OCI-LY1 (cell line): ENCODE measurements around the gene DROSHA.

Experiments used
- H2AFZ ChIP-seq: fragments of 200-600 bp; sonication (generic), shearing (Covaris generic); 2 replicates; pipeline ENCODE4 v1.6.0; 2014; ENCODE audit warnings: antibody characterized with exemption, mild to moderate bottlenecking, low read length
- H3F3A ChIP-seq: fragments of 200-600 bp; sonication (generic), shearing (Covaris generic); 2 replicates; pipeline ENCODE4 v1.6.0; 2014; ENCODE audit warnings: mild to moderate bottlenecking, antibody characterized with exemption, low read length, moderate library complexity; ENCODE audit not compliant: insufficient read depth
- H3K27ac ChIP-seq: fragments of 200-600 bp; sonication (generic); 2 replicates; pipeline ENCODE4 v1.5.1; 2014; ENCODE audit warnings: low read length, mixed run types, mild to moderate bottlenecking, low read depth; ENCODE audit not compliant: poor library complexity, severe bottlenecking
- H3K27me3 ChIP-seq: fragments of 200-600 bp; sonication (generic); 2 replicates; pipeline ENCODE4 v1.6.0; 2014; ENCODE audit warnings: antibody characterized with exemption, mild to moderate bottlenecking, low read length, moderate library complexity; ENCODE audit not compliant: insufficient read depth
- H3K36me3 ChIP-seq: fragments of 200-600 bp; sonication (generic); 2 replicates; pipeline ENCODE4 v1.6.1; 2014; ENCODE audit warnings: mild to moderate bottlenecking, antibody characterized with exemption, low read length, moderate library complexity, mixed read lengths; ENCODE audit not compliant: insufficient read depth
- H3K4me1 ChIP-seq: fragments of 200-600 bp; sonication (generic); 2 replicates; pipeline ENCODE4 v1.5.1; 2014; ENCODE audit warnings: mild to moderate bottlenecking, low read length, moderate library complexity; ENCODE audit not compliant: insufficient read depth, severe bottlenecking
- H3K4me2 ChIP-seq: fragments of 200-600 bp; sonication (generic), shearing (Covaris generic); 2 replicates; pipeline ENCODE4 v1.6.1; 2014; ENCODE audit warnings: low read length
- H3K4me3 ChIP-seq: fragments of 200-600 bp; sonication (generic); 2 replicates; pipeline ENCODE4 v1.5.1; 2014; ENCODE audit warnings: low read length, low read depth, mild to moderate bottlenecking, mixed read lengths; ENCODE audit not compliant: poor library complexity, severe bottlenecking
- H3K79me2 ChIP-seq: fragments of 200-600 bp; shearing (Covaris generic); 2 replicates; pipeline ENCODE4 v1.6.1; 2016; ENCODE audit warnings: mixed run types, low read length, mixed read lengths; ENCODE audit not compliant: insufficient read depth
- H3K9ac ChIP-seq: fragments of 200-600 bp; sonication (generic), shearing (Covaris generic); 2 replicates; pipeline ENCODE4 v1.6.1; 2014; ENCODE audit warnings: mild to moderate bottlenecking, low read length, mixed read lengths
- H3K9me2 ChIP-seq: fragments of 200-600 bp; sonication (generic), shearing (Covaris generic); 2 replicates; pipeline ENCODE4 v1.6.1; 2014; ENCODE audit warnings: low read depth, mild to moderate bottlenecking, low read length, mixed read lengths
- H3K9me3 ChIP-seq: fragments of 200-600 bp; shearing (Covaris generic); 2 replicates; pipeline ENCODE4 v1.6.1; 2014; ENCODE audit warnings: low read length, mixed read lengths
- H4K20me1 ChIP-seq: fragments of 200-600 bp; sonication (generic), shearing (Covaris generic); 2 replicates; pipeline ENCODE4 v1.6.0; 2016; ENCODE audit warnings: mild to moderate bottlenecking, low read length; ENCODE audit not compliant: insufficient read depth
- EZH2 ChIP-seq: fragments of 200-600 bp; sonication (generic), shearing (Covaris generic); IDR thresholded peaks from 2 replicates; pipeline ENCODE4 v1.8.0; 2017; ENCODE audit warnings: borderline replicate concordance, mixed run types, mild to moderate bottlenecking, antibody characterized with exemption, low read length, moderate library complexity, mixed read lengths
- TF ChIP-seq, protein P1 (sequence below): fragments of 200-600 bp; sonication (generic), shearing (Covaris generic); IDR thresholded peaks from 2 replicates; pipeline ENCODE4 v1.5.1; 2017; ENCODE audit warnings: mild to moderate bottlenecking, antibody characterized with exemption, low read length, moderate library complexity, mixed read lengths

DROSHA gene

DNA sequence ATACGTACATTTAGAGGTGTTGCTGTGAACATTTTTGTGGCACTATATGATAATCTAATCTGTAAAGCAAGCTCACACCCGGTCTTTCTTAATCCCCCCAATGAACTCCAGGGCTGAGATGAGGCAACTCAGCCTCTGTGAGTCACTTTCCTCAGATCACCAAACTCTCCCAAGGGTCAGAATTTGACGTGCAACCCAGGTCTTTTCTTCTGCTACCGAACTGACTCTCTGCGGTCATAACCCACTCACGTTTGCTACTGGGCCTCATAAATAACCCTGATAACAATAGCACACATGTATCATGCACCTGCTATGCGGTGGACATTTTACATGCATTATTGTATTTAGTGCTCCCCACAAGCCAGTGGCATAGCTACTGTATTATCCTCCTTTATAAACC lies 153.1 kb downstream of the DROSHA start:
- no peaks in the 10 kb centered on the region for H3F3A ChIP-seq
- H3K9ac ChIP-seq = no peak overlapping the region
- no peaks in the 10 kb centered on the region for H3K9me2 ChIP-seq
- H3K27ac ChIP-seq = no peak overlapping the region
- no peaks in the 10 kb centered on the region for H3K4me1 ChIP-seq
- no peak for TF ChIP-seq EZH2
- TF ChIP-seq, protein P1, sequence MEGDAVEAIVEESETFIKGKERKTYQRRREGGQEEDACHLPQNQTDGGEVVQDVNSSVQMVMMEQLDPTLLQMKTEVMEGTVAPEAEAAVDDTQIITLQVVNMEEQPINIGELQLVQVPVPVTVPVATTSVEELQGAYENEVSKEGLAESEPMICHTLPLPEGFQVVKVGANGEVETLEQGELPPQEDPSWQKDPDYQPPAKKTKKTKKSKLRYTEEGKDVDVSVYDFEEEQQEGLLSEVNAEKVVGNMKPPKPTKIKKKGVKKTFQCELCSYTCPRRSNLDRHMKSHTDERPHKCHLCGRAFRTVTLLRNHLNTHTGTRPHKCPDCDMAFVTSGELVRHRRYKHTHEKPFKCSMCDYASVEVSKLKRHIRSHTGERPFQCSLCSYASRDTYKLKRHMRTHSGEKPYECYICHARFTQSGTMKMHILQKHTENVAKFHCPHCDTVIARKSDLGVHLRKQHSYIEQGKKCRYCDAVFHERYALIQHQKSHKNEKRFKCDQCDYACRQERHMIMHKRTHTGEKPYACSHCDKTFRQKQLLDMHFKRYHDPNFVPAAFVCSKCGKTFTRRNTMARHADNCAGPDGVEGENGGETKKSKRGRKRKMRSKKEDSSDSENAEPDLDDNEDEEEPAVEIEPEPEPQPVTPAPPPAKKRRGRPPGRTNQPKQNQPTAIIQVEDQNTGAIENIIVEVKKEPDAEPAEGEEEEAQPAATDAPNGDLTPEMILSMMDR = no peak
- H3K27me3 ChIP-seq = no peaks in the 10 kb centered on the region
- no peak overlapping the region for H3K4me2 ChIP-seq
- no peaks in the 10 kb centered on the region for H3K79me2 ChIP-seq
- H2AFZ ChIP-seq = no peak overlapping the region
- no peaks in the 10 kb centered on the region for H4K20me1 ChIP-seq
- H3K36me3 ChIP-seq = no peaks in the 10 kb centered on the region
- no peak overlapping the region for H3K4me3 ChIP-seq
- no peaks in the 10 kb centered on the region for H3K9me3 ChIP-seq

DNA sequence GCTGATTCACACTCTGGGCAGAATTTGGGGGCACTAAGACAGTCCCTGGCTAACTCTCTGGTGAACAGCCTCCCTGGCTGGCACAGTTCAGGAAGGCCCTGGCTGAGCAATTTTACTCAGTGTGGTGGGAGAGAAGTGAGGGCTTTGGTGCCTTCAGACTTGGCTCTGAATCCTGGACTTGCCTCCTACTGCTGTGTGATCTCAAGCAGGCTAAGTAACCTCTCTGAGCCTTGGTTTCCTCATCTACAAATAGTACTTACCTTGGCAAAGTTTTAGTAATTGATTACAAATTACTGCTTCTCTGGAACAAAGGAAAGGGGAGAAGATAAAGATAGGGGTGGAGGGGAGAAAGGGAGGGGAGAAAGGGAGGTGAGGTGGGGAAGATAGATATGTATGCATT lies 153.8 kb downstream of the DROSHA start:
- TF ChIP-seq, protein P1 = no peak
- no peak for TF ChIP-seq EZH2
- H3K27ac ChIP-seq = no peak overlapping the region
- no peak overlapping the region for H3K4me3 ChIP-seq
- no peaks in the 10 kb centered on the region for H3K4me1 ChIP-seq
- no peaks in the 10 kb centered on the region for H3K79me2 ChIP-seq
- H3F3A ChIP-seq = no peaks in the 10 kb centered on the region
- no peak overlapping the region for H3K9ac ChIP-seq
- no peaks in the 10 kb centered on the region for H3K9me3 ChIP-seq
- H3K36me3 ChIP-seq = no peaks in the 10 kb centered on the region
- H3K9me2 ChIP-seq = no peaks in the 10 kb centered on the region
- no peaks in the 10 kb centered on the region for H3K27me3 ChIP-seq
- H2AFZ ChIP-seq = no peak overlapping the region
- H4K20me1 ChIP-seq = no peaks in the 10 kb centered on the region
- H3K4me2 ChIP-seq = no peak overlapping the region

DNA sequence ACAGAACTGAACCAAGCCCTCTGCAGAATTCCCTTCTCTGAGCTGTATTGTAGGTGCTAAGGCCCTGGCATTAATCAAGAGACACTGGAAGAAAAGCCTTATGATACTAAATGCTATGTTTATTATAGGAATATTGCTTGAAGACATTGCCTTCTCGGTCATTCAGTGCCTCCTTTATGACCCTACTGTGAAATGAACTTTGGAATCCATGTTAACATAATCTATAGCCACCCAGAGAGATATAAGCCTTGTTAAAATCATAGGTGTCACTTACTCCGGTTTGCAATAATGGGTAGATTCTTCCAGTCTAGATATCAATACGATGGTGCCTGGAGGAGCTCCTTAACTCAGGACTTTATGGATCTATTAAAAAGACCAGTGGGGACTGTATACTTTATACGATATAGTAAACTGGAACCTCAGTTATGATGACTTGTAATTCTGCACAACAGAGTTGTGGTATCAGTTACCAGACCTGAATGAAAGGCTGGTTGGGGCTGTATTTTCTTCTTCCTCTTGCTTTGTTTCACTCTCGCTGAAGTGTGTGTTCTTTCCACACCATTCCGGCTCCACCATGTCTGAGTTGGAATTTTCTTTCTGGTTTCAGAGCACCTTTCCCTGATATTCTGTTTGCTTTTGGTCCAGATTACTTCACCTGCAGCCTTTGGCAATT lies 154.5 kb downstream of the DROSHA start:
- Histone ChIP-seq H3K4me3 (no peak overlapping the region), H3F3A (no peaks in the 10 kb centered on the region), H3K4me2 (no peak overlapping the region)

More for the DNA sequence above, 154.5 kb downstream of the DROSHA start:
- H3K9me3 ChIP-seq = no peaks in the 10 kb centered on the region
- H4K20me1 ChIP-seq = no peaks in the 10 kb centered on the region
- no peaks in the 10 kb centered on the region for H3K79me2 ChIP-seq
- no peak overlapping the region for H3K27ac ChIP-seq
- H3K4me1 ChIP-seq = no peaks in the 10 kb centered on the region
- TF ChIP-seq EZH2 = no peak
- TF ChIP-seq, protein P1 = no peak
- H3K9ac ChIP-seq = no peak overlapping the region
- no peaks in the 10 kb centered on the region for H3K9me2 ChIP-seq
- H3K36me3 ChIP-seq = no peaks in the 10 kb centered on the region
- no peaks in the 10 kb centered on the region for H3K27me3 ChIP-seq
- H2AFZ ChIP-seq = no peak overlapping the region
